C4-2B (cell line): ENCODE results near the gene CDKN2AIPNL.

ENCODE experiments used
- ZFX ChIP-seq: fragments of 450-650 bp; IDR thresholded peaks from 2 replicates; pipeline ENCODE4 v1.6.1; 2017
- TF ChIP-seq, protein P1 (sequence below): fragments of 450-650 bp; conservative IDR thresholded peaks from 2 replicates; pipeline ENCODE4 v1.5.1; 2017; ENCODE audit warnings: mild to moderate bottlenecking

- TF ChIP-seq, protein P1, sequence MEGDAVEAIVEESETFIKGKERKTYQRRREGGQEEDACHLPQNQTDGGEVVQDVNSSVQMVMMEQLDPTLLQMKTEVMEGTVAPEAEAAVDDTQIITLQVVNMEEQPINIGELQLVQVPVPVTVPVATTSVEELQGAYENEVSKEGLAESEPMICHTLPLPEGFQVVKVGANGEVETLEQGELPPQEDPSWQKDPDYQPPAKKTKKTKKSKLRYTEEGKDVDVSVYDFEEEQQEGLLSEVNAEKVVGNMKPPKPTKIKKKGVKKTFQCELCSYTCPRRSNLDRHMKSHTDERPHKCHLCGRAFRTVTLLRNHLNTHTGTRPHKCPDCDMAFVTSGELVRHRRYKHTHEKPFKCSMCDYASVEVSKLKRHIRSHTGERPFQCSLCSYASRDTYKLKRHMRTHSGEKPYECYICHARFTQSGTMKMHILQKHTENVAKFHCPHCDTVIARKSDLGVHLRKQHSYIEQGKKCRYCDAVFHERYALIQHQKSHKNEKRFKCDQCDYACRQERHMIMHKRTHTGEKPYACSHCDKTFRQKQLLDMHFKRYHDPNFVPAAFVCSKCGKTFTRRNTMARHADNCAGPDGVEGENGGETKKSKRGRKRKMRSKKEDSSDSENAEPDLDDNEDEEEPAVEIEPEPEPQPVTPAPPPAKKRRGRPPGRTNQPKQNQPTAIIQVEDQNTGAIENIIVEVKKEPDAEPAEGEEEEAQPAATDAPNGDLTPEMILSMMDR: no peak
- no peak for TF ChIP-seq ZFX
Observed at GRCh38 chr5:134380346-134380745, 31.3 kb downstream of the CDKN2AIPNL start.
